Spleen (tissue), 7 donors: ENCODE results near the gene PLCB1.

Experiments used
- CTCF ChIP-seq, 11 experiments: fragments of 200-600 bp in 7 of 11; fragments of 450-650 bp in 4 of 11; sonication (generic) in 4 of 11; IDR thresholded peaks in 8 of 11; conservative IDR thresholded peaks in 3 of 11; 1 replicate in 7 of 11; 2 replicates in 4 of 11; pipeline versions ENCODE4 v1.4.0 to v1.8.0; 2016 to 2021; ENCODE audit warnings: antibody characterized with exemption in 11 of 11, inconsistent platforms in 4 of 11, mild to moderate bottlenecking in 1 of 11
- POLR2A ChIP-seq, 3 donors: fragments of 450-650 bp; IDR thresholded peaks; one replicate each; pipeline ENCODE4 v1.5.1; 2017; ENCODE audit warnings: antibody characterized with exemption in 3 of 3, mild to moderate bottlenecking in 1 of 3
- donor health status: DM: no; HTN: no; CAD: no; lungs with moderate emphysema.
- donor health status: DM: no; HTN: no; CAD: no.
- donor health status: DM: no; HTN: no; CAD: no.

GRCh38 chr20:8811801-8812594 lies 679.9 kb downstream of the PLCB1 start:
- TF ChIP-seq POLR2A (IDR thresholded peaks at IDR 0.05) (no peak), CTCF (IDR thresholded peaks at IDR 0.05 in 8 of 11, conservative IDR thresholded peaks at IDR 0.05 in 3 of 11) (no peak)
